Prostate gland (tissue), 2 donors: ENCODE results near the gene FBH1.

Source experiments
- POLR2A ChIP-seq: fragments of 450-650 bp; IDR thresholded peaks from one replicate; pipeline ENCODE4 v1.6.1; 2016; ENCODE audit warnings: antibody characterized with exemption, mild to moderate bottlenecking
- TF ChIP-seq, protein P1 (sequence below), 4 experiments: fragments of 200-600 bp in 2 of 4; fragments of 450-650 bp in 2 of 4; sonication (generic) in 2 of 4; IDR thresholded peaks; 1 replicate in 3 of 4; 2 replicates in 1 of 4; pipeline ENCODE4 v1.5.1; 2016 to 2019; ENCODE audit warnings: antibody characterized with exemption in 4 of 4, mild to moderate bottlenecking in 2 of 4, moderate library complexity in 2 of 4

DNA sequence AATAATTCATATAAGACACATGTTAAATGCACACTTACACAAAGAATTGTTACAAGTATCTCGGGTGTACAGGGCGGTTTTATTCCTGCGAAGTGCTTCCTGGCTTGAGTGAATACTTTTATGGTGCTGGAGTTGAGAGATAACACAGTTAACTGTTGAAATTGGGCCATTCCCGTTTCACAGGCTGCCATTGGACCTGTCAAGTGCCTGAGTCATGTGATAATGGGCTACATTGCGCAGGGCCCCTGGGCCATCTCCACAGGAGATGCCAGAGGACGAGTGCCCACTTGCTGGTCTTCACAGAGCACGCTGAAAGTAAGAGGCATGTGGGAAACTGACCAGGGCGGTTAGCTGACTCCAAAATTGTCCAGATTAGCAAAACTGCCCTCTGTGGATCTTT lies 4.8 kb downstream of the FBH1 start:
- TF ChIP-seq, protein P1, sequence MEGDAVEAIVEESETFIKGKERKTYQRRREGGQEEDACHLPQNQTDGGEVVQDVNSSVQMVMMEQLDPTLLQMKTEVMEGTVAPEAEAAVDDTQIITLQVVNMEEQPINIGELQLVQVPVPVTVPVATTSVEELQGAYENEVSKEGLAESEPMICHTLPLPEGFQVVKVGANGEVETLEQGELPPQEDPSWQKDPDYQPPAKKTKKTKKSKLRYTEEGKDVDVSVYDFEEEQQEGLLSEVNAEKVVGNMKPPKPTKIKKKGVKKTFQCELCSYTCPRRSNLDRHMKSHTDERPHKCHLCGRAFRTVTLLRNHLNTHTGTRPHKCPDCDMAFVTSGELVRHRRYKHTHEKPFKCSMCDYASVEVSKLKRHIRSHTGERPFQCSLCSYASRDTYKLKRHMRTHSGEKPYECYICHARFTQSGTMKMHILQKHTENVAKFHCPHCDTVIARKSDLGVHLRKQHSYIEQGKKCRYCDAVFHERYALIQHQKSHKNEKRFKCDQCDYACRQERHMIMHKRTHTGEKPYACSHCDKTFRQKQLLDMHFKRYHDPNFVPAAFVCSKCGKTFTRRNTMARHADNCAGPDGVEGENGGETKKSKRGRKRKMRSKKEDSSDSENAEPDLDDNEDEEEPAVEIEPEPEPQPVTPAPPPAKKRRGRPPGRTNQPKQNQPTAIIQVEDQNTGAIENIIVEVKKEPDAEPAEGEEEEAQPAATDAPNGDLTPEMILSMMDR (IDR thresholded peaks at IDR 0.05): no peak
- no peak for TF ChIP-seq POLR2A
